Measurements from ENCODE around the gene LRMDA.
"Not testable (repeated sequence)": the region's sequence is repeated elsewhere in the genome, so short reads cannot be mapped to it uniquely, and the experiment has no call there.

LRMDA gene

GRCh38 chr10:75617485-75618155 lies 186.2 kb downstream of the LRMDA start:
- DNase-seq, result no peak

GRCh38 chr10:75619635-75620034 lies 188.2 kb downstream of the LRMDA start:
- DNase-seq, result no peak

- DNase-seq, result no peak
Observed at GRCh38 chr10:75620356-75620755, 188.9 kb downstream of the LRMDA start.

- not testable (repeated sequence) for DNase-seq
Observed at GRCh38 chr10:75621003-75621402, 189.6 kb downstream of the LRMDA start.

- no peak for DNase-seq
Observed at GRCh38 chr10:75622503-75622902, 191.1 kb downstream of the LRMDA start.

GRCh38 chr10:75623310-75624093 lies 192.1 kb downstream of the LRMDA start:
- DNase-seq, result no peak

- no peak for DNase-seq
Observed at GRCh38 chr10:75624638-75625037, 193.2 kb downstream of the LRMDA start.

GRCh38 chr10:75630746-75631145 lies 199.3 kb downstream of the LRMDA start:
- DNase-seq, result no peak

- no peak for DNase-seq
Observed at GRCh38 chr10:75632805-75633462, 201.5 kb downstream of the LRMDA start.

GRCh38 chr10:75633568-75633967 lies 202.1 kb downstream of the LRMDA start:
- no peak for DNase-seq

GRCh38 chr10:75634947-75635346 lies 203.5 kb downstream of the LRMDA start:
- DNase-seq, result no peak

- DNase-seq, result no peak
Observed at GRCh38 chr10:75638752-75639151, 207.3 kb downstream of the LRMDA start.

- DNase-seq, result no peak
Observed at GRCh38 chr10:75639736-75640135, 208.3 kb downstream of the LRMDA start.

- no peak for DNase-seq
Observed at GRCh38 chr10:75640381-75640780, 209.0 kb downstream of the LRMDA start.

- no peak for DNase-seq
Observed at GRCh38 chr10:75640803-75641202, 209.4 kb downstream of the LRMDA start.

GRCh38 chr10:75643405-75643804 lies 212.0 kb downstream of the LRMDA start:
- DNase-seq, result no peak

- DNase-seq, result no peak
Observed at GRCh38 chr10:75643944-75644692, 212.7 kb downstream of the LRMDA start.

- no peak for DNase-seq
Observed at GRCh38 chr10:75645704-75646103, 214.3 kb downstream of the LRMDA start.

- no peak for DNase-seq
Observed at GRCh38 chr10:75646218-75646915, 214.9 kb downstream of the LRMDA start.

GRCh38 chr10:75646916-75647315 lies 215.5 kb downstream of the LRMDA start:
- no peak for DNase-seq

GRCh38 chr10:75647675-75648074 lies 216.3 kb downstream of the LRMDA start:
- no peak for DNase-seq

- no peak for DNase-seq
Observed at GRCh38 chr10:75648351-75648750, 216.9 kb downstream of the LRMDA start.

GRCh38 chr10:75648854-75649253 lies 217.4 kb downstream of the LRMDA start:
- no peak for DNase-seq
